NCI-H2029 (cell line): ENCODE data around the gene ZFR2.

Experiments
- DNase-seq: peaks from one replicate; lab custom pipeline; 2025; lab: John Stamatoyannopoulos, UW

Gene ZFR2

DNA sequence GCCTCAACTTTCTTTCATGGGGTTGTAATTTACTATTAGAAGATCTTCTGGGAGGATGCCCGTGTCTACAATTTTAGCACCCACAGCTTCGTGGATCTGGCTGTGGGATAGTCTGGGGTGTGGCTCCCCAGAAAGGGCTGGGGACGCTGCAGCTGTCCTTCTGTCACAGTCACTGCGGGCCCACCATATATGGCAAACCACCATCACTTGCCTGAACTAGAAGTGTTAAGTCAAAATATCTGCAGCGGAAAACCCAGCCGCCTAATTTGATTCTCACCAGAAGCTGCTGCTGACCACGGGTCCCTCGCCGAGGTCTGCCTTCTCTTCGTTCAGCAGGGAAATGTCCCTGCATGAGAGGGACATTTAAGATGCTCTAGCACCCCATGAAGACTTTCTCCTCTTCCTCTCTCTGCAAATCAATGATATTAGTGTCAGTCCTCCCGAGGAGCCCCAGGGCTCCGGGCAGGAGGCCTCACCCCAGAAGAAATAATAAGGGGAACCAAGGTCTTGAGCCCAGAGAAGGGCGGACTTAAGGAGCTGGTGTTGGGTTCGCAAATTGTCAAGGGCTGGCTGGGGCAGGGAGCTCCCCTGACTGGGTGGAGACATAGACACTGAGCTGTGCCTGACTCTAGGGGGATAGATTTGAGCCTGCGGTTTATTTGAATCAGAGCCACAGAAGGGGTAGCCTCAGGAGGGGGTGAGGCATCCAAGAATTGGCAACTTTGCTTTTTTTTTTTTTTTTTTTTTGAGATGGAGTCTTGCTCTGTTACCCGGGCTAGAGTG, 79.7 kb downstream of the ZFR2 start:
- DNase-seq = no peak

DNA sequence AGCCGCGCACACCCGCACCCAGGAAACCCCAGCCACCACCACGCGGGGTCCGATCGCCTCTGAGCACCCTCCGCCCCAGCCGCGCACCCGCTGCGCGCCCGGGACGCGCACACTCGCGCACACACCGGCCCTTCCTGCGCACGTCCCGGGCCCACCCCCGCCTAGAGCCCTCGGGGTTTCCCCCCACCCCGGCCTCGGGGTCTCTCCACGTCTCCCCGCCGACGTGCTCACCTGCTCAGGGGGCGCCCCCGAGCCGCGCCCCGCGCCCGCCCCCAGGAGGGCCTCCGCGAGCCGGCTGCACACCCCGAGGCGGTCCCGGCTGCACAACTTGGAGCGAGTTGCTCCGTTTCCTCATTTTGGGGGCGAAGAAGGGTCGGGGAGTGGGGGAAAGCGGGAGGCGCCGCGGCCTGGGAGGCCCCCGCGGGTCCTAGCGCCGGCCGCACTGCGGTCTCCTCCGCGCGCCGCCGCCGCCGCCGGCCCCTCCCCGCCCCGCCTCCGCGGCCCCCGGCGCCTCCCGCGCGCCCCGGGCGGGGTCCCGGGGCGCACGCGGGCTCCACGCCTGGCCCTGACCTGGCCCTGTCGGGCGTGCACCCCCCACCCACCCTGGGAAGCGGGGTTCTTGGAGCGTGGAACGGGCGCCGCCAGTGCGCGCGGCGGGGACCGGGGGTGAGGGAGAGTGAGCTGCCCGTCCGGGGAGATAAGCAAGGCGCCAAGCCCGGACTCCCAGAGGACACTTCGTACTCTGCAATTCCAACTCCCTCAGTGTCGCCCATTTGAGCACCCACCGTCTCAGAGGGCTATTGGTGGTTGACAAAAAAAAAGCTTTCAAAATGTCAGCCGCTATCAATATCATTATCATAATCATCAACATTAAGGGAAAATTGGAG, 82.7 kb downstream of the ZFR2 start, which contains the start of gene MATK:
Gene MATK, minus strand, starts transcription at position 444 of the 887 bp plus-strand sequence. CDS start 1,246 bp downstream, outside the sequence.
- no peak for DNase-seq

DNA sequence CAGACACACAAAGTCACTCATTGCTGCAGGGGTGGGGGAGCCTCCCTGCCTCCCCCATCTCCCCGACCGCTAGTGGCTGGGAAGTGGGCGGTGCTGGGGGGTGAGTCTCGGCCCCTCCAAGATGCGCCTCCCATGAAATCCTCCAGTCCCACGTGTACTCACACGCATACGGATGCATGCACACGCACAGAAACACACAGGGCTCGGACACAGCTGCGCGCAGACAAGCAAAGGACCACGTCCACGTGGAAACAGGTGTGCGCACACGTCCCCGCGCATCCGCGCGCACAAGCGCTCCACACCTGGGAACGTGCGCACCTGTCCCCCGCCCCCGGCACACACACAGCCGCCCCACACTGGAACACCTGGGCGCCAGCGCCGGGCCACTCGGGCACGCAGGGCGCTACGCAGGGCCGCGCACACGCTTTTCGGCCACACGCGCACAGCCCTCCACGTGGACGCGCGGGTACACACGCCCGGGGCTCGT, 83.3 kb downstream of the ZFR2 start:
- DNase-seq = no peak

DNA sequence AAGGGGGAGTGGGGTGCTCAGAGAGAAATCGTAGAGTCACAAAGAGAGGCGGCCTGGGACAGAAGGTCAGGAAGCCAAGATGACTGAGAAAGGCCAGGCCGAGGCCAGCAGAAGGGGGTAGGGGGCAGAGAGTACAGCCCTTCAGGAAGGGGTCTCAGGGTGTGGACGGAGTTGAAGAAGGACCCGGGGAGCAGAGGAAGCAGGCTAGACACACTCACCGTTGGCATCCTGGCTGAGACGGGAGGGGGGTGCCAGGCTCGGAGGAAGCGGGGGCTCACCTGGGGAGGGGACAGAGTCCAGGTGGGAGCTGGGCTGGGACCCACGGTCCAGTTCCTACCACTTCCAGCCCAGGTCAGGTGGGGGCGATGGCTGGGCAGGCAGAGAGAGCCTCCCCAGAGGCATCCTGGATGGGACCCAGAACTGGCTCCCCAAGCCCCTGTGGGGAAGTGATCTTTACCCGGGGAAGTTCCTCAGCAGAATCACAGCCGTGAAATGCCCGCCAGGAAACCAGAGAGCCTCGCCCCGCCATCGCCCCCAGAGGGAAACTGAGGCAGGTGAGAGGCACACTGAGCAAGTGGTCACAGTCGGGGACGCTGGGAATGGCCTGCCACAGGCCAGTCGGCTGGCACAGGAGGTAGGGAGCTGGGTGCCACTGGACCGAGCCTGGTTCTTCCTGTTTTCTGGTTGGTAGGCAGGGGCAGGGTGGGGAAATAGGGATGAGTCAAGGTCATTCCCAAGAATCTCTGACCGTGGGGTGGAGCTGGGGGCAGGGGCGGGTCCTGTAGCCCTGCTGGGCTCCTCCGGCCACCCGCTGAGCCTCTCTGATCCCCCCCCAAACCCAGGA, 84.0 kb downstream of the ZFR2 start:
- DNase-seq = no peak

DNA sequence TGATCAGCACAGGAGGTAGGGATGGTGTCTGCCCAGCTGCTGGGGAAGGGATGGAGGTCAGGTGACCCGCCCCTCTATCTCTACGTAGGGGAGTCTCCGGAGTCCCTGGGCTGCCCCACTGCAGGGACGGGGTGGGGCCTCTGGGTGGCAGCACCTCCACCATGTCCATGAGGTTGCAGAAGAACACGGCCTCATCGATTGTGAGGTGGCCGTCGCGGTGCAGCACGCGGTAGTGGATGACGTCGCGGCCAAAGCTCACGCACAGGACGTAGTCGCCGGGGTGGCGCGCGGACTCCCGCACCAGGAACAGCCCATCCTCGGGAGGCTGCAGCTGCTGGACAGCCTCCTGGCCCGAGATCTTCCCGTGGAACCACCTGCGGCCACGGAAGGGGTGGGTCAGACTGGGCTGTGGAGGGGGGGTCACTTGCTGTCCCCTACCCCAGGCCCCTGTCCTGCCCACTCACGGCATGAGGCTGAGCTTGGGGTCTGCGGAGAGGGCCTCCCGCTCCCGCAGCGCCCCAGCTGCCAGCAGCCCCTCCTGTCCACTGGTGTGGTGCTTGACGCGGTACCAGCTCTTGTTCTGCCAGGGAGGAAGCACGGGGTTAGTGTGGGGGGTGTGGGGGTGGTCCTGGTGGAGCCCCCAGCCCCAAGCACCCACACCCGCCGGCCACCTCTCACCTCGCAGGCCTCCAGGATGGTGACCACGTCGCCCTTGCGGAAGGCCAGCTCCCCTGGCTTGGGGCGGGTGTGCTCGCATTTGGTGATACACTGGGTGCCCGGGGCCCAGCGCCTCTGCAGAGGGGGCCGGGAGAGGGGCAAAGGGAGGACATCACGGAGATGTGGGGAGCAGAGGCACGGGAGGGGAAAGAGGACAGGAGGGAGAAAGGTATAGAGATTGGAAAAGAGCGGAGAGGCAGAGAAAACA, 84.9 kb downstream of the ZFR2 start:
- DNase-seq = no peak

DNA sequence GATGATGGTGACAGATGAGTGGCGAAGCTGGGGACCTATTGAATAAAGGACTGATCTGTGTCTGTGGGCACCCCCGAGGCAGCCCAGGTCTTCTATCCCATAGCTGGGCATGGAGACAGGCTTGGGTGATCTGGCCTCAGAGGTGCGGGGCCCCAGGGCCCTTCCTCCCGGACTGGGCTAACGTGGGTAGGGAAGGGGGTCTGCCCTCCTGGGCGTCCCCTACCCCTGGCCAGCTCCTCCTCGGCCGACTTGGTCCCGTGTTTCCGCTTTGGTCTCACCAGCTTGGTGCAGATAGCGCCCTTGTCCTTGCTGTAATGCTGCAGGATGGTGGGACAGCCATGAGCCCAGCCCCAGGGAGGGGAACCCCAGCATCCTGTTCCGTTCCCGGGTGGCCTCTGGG, 85.9 kb downstream of the ZFR2 start:
- DNase-seq = no peak

DNA sequence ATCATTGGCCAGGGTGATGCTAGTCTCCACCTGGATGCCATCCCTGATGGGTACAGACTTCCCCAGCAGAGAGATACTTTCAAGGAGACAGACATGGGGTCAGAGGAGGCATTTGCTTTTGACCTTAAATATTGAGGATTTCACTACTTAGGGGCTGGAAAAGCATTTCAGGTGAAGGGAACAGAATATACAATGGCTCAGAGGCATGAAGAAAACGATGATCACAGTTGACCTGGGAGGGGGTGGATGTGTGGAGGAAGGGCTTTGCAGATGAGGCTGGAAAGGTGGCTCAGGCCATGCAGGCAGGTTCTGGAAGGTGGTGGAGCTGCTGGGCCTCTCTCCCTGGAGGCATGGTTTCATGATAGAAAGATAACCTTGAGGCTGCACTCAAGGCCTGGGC, 86.5 kb downstream of the ZFR2 start:
- no peak for DNase-seq

DNA sequence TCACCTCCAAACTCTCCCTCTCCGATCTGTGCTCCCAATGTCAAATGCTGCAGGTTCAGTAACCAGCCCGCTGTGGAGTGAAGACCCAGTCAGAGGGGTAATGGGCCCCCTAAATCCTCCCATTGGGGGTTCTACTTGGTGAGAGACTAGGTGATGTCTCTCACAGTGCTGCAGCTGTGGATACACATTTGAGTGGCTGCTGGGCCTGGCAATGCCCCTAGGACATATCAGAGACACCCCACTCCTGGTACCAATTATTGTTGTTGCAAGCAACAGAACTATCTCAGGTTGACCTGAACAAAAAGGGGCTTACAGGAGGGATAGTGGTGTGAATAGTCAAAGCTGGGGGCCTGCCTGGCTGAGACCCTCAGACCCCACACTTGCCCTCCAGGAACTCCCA, 87.2 kb downstream of the ZFR2 start:
- DNase-seq = no peak

DNA sequence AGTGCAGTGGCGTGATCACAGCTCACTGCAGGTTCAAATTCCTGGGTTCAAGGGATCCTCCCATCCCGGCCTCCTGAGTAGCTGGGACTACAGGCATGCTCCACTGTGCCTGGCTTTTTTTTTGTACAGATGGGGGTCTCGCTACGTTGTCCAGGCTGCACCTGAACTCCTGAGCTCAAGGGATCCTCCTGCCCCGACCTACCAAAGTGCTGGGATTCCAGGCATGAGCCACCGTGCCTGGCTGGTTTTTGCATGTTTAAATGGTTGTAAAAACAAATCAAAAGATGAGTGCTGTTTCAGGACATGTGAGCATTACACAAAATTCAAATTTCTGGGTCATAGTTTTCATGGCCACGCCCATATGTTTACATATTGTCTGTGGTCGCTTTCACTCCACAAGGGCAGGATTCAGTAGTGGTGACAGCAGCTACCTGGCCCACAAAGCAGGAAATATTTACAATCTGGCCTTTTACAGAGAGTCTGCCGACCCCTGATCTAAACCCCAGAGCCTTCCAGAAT, 88.0 kb downstream of the ZFR2 start:
- DNase-seq = no peak

DNA sequence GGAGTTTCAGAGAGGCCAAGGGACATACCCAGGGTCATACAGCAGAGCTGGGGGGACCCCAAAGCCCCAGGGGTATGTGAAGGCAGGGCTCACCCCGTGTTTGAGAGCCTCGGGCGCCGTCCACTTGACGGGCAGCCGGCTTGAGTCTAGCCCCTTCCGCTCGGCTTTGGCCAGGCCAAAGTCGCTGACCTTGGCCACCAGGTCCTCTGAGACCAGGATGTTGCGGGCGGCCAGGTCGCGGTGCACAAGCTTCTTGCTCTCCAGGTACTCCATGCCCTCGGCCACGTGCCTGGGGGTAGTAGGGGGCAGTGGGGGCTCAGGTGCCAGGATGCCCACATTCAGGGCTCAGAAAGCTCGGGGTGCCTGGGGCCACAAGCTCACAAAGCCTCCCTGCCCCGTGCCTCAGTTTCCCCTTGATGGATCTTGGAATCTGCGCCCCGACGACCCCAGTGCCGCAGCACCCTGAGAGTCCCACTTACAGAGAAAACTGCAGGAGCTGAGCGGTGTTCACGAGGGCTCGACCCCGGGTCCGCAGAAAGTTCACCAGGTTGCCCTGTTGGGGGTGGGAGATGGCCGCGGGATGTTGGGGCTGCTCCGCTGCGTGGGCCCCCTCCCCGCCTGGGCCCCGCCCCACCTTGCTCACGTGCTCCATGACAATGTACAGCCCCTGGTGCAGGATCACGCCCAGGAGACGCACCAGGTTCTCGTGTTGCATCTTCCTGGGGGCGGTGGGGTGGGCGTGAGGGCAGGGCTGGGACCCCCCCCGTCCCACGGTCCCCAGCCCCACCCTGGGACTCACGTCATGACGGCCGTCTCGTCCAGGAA, 89.7 kb downstream of the ZFR2 start:
- no peak for DNase-seq

DNA sequence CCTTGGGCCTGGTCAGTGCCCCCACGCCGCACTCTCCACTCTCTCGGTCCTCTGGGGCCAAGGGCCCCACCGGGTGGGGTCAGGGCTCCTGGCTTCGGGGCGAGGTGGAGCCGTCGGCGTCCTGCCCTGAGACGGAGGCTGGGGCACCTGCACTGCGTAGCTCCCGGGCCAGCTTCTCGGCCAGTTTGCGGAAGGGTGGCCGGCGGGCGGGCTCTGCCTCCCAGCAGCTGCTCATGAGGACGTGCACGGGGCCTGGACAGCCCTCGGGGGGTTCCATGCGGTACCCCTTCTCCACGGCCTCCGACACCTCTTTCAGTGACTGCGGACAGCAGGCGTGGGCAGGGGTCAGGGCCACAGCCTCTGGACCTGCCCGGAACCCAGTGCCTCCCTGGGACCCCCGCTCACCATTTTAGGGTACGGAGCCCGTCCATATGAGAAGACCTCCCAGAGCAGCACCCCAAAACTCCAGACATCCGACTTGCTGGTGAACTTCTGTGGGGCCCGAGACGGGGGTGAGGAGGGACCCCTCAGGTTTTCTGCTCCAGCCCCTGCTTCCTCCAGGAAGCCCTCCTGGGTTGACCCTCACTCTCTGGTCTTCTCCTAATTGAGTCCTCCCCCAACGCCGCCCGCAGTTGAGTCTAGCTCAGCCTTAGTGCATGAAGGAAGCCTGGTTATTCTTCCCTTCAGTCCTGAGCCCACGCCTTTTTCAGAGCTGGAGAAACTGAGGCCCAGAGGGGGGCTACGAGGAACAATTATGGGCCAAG, 90.6 kb downstream of the ZFR2 start:
- DNase-seq = no peak

DNA sequence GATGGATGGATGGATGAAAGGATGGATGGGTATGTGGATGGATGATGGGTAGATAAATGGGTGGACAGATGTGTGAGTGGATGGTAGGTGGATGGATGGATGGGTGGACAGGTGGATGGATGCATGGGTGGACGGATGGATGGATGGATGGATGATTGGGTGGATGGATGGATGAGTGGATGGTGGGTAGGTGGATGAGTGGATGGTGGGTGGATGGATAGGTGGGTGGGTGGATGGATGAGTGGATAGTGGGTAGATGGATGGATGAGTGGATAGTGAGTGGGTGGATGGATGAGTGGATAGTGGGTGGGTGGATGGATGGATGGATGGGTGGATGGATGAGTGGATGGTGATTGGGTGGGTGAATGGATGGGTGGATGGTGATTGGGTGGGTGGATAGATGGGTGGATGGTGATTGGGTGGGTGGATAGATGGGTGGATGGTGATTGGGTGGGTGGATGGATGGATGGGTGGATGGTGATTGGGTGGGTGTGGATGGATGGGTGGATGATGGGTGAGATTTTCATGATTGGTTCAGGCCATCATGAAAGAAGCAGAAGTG, 92.3 kb downstream of the ZFR2 start:
- DNase-seq = no peak

DNA sequence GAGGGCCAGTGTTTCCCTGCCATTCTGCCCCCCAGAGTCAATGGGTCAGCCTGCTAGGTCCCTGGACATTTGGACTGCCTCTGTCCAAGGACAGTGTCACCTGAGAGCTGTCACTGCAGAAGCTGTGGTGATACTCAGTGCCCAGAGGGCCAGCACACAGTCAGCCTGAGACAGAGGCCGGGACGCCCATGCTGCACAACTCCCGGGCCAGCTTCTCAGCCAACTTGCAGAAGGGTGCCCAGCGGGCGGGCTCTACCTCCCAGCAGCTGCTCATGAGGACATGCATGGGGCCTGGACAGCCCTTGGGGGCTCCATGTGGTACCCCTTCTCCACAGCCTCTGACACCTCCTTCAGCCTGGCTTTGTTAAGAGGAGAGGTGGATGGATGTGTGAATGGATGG, 93.0 kb downstream of the ZFR2 start:
- no peak for DNase-seq

DNA sequence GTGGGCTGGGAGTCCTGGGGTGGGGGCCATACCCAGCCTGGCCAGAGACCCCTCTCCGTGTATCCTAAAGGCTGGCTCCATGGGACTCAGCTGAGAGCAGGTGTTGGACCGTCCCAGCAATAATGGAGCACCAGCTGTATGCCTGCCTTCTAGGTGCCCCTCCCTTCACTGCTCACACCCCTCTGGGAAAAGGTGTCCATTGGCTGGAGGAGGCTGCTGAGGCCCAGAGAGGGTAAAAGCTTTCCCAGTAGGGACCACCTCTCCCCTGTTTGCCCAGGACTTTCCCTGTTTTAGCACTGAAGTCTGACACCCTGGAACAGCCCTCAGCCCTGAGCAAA, 93.5 kb downstream of the ZFR2 start:
- DNase-seq = no peak

DNA sequence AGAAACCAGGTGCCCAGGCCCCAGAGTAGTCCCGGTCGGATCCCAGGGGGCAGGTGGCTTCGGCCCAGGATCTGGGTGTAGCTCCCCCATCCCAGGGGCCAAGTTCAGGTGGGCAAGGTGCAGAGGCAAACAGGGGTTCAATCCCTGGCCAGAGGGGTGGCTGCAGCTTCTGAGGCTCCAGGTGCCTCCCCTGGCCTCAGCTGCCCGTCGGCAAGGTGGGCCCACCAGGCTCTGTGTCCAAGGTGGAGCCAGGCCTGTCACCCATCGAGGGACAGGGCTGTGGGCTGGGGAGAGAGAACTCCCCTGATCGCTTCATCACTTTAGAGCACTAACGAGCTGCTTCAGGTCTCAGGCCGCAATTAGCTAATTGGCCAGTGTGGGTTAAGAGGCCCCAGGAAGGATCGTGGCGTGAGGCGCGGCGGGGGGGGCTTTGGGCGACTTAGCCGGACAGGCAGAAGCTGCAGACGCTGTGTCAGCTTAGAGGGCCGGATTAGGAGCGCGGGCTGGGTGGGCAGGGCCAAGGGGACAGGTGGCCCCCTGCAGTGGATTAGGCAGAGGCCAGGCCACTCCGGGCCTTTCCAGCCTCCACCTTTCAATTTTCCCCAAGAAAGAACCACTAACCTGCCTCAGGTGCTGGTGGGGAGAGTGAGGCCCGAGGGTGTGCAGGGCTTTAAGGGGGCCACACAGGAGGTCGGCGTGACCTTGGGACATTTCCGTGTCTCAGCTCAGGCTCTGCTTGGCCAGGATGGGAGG, 94.0 kb downstream of the ZFR2 start:
- no peak for DNase-seq

DNA sequence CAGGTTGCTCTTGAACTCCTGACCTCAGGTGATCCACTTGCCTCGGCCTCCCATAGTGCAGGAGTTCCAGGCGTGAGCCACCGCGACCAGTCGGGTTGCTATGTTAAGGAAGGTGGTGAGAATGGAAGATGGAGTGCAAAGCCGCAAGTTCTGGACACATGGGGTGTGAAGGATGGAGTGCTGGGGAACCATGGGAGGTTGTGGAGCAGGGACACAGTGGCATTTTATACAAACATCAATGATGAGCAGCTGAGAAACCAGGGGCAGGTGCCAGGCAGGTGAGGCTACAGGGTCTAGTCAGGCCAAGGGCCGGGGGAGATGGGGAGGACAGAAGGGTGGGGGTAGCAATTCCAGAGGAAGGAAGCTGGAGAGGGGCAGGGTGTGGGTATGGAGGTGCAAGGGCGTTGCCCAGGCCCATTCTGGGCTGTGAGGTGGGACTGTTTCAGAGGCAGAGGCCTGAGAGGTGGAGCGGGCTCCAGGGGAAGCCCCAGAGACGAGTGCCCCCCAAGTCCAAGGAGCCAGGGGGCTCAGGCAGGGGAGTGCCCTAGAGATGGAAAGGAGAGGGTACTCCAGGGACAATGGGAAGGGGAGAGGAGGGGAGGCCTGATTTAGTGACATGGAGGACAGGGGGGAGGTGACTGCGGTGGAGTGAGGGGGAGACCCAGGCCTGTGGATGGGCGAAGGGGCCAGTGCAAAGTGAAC, 94.9 kb downstream of the ZFR2 start:
- DNase-seq = no peak

DNA sequence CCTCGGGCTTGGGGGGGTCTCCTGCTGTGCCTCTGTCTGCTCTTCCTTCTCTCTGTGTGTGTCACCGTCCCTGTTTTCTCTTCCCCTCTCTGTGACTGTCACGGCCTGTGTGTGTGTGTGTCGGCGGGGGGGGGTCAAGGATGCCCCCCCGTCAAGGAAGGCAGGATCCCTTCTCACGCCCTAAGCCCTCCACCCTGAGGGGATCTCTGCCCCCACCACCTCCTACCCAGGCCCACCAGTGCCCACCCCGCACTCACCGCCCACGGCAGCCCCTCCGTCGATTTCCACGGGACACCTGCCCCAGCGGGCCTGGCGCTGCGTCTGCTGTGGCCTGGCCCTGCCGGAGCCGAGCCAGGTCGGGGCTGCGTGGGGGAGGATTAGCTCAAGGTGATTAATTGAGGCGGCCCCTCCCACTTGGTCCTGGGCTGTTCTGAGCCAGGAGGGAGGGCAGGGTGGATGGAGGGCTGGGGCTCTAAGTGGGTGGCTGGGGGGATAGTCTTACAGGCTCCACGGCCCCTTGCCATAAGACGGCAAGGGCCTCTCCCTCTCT, 96.9 kb downstream of the ZFR2 start, which contains the start of gene RAX2:
Gene RAX2, minus strand, starts transcription at position 323 of the 550 bp plus-strand sequence. CDS start 486 bp downstream, outside the sequence.
- no peak for DNase-seq
